Bronchial epithelial cell (primary cell): ENCODE measurements around the gene CDCA3. TPM values are rescaled to one million over a fixed set of nuclear protein-coding genes. Genes with fewer than 3 reads are reported as not detected.
"Not testable (repeated sequence)": the region's sequence is repeated elsewhere in the genome, so short reads cannot be mapped to it uniquely, and the experiment has no call there.

Experiments used
- DNase-seq: peaks from one replicate; pipeline ENCODE4 v3.0.0-alpha.2; 2010; ENCODE audit warnings: low read depth
- FAIRE-seq: peaks from 2 replicates; lab custom pipeline; 2011; peaks lifted over from hg19 to GRCh38; lab: Jason Lieb, UNC
- H3K27me3 ChIP-seq: 2 replicates; pipeline ENCODE4 v1.5.1; 2011; ENCODE audit warnings: low read length; ENCODE audit not compliant: control insufficient read depth, insufficient read depth
- H3K36me3 ChIP-seq: 2 replicates; pipeline ENCODE4 v1.5.1; 2011; ENCODE audit warnings: low read length; ENCODE audit not compliant: control insufficient read depth, insufficient read depth
- H3K4me3 ChIP-seq: 2 replicates; pipeline ENCODE4 v1.5.1; 2011; ENCODE audit warnings: mild to moderate bottlenecking, low read depth, low read length, control low read depth
- total RNA-seq: library from RNA; depleted of rRNA; stranded (reverse); fragments of >200 nt; gene quantifications from 2 replicates; pipeline ENCODE4 v1.2.1, GENCODE V29; 2014
- TF ChIP-seq, protein P1 (sequence below): IDR thresholded peaks from 2 replicates; pipeline ENCODE4 v1.5.1; 2011; ENCODE audit warnings: mild to moderate bottlenecking, moderate library complexity, low read length, control low read depth, inconsistent platforms; ENCODE audit not compliant: insufficient read depth, severe bottlenecking

Gene CDCA3
- 0.26 and 0.51 TPM in 2 replicates for total RNA-seq

DNA sequence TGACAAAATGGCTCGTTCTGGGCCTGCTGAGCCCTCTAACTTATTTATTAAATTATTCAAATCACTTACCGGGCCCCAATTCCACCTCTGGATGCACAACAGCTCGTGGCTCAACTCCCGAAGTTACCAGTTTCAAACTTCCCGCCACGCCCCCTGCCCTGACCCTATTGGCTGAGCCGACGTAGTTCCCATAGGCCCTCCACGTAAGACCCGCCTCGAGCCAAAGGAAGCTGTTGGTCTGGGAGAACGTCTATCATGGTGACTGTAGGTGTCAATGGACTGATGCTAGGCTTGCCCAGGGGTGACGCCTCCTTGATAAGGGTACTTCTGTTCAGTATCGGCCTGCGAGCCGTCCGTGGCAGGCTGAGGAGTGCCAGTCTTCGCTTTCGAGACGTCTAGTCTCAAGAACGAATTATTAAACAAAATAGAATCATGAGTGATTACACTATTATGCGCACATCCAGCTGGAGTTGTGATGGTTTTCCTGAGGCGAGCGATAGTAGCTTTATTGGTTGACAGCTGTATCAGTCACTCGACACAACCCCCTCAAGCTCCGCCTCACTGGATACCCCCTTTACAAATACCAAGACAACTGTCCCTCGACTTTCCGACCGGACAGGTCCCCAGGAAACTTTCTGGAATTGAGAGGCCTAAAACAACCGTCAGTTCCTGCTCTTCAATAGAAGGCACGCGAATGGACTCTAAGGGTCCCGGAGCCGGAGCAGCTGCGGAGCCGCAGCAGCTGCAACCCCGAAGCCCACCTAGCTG is at the start of gene CDCA3:
Gene CDCA3 (minus strand): TSS at position 134 of the 768 bp plus-strand sequence. CDS start 334 bp downstream, outside the sequence.
- H3K27me3 ChIP-seq, result no peaks in the 10 kb centered on the region
- peak within 1 kb of the TSS; percentile 79 for H3K4me3 ChIP-seq
- no peak for FAIRE-seq
- peak; percentile 98 for DNase-seq
- peaks cover 5% of the 10 kb centered on the region for H3K36me3 ChIP-seq
- TF ChIP-seq, protein P1, sequence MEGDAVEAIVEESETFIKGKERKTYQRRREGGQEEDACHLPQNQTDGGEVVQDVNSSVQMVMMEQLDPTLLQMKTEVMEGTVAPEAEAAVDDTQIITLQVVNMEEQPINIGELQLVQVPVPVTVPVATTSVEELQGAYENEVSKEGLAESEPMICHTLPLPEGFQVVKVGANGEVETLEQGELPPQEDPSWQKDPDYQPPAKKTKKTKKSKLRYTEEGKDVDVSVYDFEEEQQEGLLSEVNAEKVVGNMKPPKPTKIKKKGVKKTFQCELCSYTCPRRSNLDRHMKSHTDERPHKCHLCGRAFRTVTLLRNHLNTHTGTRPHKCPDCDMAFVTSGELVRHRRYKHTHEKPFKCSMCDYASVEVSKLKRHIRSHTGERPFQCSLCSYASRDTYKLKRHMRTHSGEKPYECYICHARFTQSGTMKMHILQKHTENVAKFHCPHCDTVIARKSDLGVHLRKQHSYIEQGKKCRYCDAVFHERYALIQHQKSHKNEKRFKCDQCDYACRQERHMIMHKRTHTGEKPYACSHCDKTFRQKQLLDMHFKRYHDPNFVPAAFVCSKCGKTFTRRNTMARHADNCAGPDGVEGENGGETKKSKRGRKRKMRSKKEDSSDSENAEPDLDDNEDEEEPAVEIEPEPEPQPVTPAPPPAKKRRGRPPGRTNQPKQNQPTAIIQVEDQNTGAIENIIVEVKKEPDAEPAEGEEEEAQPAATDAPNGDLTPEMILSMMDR, result no peak

DNA sequence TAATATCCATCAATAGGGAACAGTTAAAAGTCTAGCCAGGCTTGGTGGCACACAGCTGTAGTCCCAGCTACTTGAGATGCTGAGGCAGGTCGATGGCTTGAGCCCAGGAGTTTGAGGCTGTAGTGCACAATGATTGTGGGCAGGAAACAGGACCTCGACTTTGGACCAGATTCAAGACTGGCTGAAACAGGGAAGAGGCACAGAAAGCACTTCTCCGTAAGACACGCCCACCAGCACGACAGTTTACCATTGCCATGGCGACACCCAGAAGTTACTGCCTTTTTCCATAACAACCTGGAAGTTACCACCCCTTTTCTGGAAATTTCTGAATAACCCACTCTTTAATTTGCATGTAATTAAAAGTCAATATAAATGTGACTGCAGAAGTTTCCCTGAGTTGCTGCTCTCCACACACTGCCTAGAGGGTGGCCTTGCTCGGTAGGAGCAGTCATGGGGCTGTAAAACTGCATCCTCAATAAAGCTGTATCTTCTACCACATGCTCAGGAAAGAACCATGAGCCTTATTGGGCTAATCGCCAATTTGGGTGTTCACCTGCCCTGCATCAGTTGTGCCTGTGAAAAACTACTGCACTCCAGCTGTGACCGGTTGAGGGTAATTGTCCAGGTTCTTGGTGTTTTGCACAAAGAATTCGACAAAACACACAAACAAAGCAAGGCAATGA is 48.9 kb upstream of the CDCA3 start:
- no peak for DNase-seq
- H3K36me3 ChIP-seq, result no peaks in the 10 kb centered on the region
- FAIRE-seq, result no peak
- no peaks in the 10 kb centered on the region for H3K27me3 ChIP-seq
- TF ChIP-seq, protein P1, result no peak
- no peak overlapping the region for H3K4me3 ChIP-seq

DNA sequence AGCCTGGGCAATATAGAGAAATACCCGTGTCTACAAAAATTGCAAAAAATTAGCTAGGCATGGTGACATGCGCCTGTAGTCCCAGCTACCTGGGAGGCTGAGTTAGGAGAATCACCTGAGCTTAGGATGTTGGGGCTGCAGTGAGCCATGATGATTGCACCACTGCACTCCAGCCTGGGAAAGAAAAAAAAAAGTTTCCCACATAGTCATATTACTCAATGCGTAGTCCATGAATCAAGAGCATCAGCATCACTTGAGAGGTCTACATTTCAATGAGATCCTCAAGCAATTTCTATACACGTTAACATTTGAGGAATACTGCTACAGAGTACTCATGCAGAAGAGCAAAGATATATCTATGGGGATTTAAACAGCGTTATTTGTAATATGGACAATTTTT is 48.3 kb upstream of the CDCA3 start:
- no peak for FAIRE-seq

GRCh38 chr12:6896846-6897435 is 45.9 kb upstream of the CDCA3 start:
- no peak for FAIRE-seq
- TF ChIP-seq, protein P1, result no peak
- no peaks in the 10 kb centered on the region for H3K36me3 ChIP-seq
- no peak overlapping the region for H3K4me3 ChIP-seq
- no peak for DNase-seq
- no peaks in the 10 kb centered on the region for H3K27me3 ChIP-seq

More for the DNA sequence above, 48.3 kb upstream of the CDCA3 start:
- TF ChIP-seq, protein P1, result no peak
- Histone ChIP-seq H3K27me3 (no peaks in the 10 kb centered on the region), H3K36me3 (no peaks in the 10 kb centered on the region), H3K4me3 (no peak overlapping the region)
- peak; percentile 44 for DNase-seq

- Histone ChIP-seq H3K36me3 (no peaks in the 10 kb centered on the region), H3K4me3 (no peak overlapping the region), H3K27me3 (no peaks in the 10 kb centered on the region)
- FAIRE-seq (no peak), DNase-seq (no peak)
- TF ChIP-seq, protein P1, result no peak
These were observed 43.2 kb upstream of the CDCA3 start for GRCh38 chr12:6894321-6894720.

- not testable (repeated sequence) for DNase-seq, H3K27me3 ChIP-seq, FAIRE-seq, H3K36me3 ChIP-seq, H3K4me3 ChIP-seq
These were observed 41.6 kb upstream of the CDCA3 start for GRCh38 chr12:6892683-6893082.
